Measurements from ENCODE around the gene ZC3H14.

DNA sequence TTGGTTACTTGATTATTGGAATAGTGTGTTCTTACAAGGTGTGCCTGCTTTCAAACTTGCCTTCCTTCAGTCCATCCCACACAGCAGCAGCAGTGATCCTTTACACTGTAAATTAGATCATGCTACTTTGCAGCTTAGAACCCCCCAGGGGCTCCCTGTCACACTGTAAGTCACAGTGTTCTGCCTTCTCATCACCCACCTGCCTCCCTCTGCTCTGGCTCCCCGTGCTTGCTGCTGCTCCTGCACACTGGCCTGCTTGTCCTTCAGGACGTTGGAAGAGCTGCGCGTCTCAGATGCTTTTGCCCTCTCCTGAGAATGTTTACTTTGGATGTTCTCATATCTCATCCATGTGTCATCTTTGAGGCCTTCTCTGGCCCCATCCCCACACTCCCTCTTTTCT is 27.3 kb downstream of the ZC3H14 start:
- TF ChIP-seq, protein P1, sequence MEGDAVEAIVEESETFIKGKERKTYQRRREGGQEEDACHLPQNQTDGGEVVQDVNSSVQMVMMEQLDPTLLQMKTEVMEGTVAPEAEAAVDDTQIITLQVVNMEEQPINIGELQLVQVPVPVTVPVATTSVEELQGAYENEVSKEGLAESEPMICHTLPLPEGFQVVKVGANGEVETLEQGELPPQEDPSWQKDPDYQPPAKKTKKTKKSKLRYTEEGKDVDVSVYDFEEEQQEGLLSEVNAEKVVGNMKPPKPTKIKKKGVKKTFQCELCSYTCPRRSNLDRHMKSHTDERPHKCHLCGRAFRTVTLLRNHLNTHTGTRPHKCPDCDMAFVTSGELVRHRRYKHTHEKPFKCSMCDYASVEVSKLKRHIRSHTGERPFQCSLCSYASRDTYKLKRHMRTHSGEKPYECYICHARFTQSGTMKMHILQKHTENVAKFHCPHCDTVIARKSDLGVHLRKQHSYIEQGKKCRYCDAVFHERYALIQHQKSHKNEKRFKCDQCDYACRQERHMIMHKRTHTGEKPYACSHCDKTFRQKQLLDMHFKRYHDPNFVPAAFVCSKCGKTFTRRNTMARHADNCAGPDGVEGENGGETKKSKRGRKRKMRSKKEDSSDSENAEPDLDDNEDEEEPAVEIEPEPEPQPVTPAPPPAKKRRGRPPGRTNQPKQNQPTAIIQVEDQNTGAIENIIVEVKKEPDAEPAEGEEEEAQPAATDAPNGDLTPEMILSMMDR (IDR thresholded peaks at IDR 0.05 in 4 of 5, conservative IDR thresholded peaks at IDR 0.05 in 1 of 5) = no peak
- TF ChIP-seq POLR2A (IDR thresholded peaks at IDR 0.05) = no peak
